GM12891 (cell line): Measurements from ENCODE around the gene TMEM120A.

Experiments used
- POLR2A ChIP-seq: IDR thresholded peaks from 2 replicates; pipeline ENCODE4 v1.6.1; 2011; ENCODE audit warnings: low read depth, low read length, control low read depth
- SPI1 ChIP-seq: IDR thresholded peaks from 2 replicates; pipeline ENCODE4 v1.6.1; 2011; ENCODE audit warnings: low read depth, low read length, control low read depth
- TAF1 ChIP-seq: IDR thresholded peaks from 2 replicates; pipeline ENCODE4 v1.6.1; 2011; ENCODE audit warnings: low read depth, low read length, control low read depth

GRCh38 chr7:75963381-75963995 lies 30.9 kb downstream of the TMEM120A start:
- TF ChIP-seq TAF1 (no peak), POLR2A (no peak), SPI1 (no peak)
